ENCODE results near the gene SMAD6. TPM values are rescaled to one million over a fixed set of nuclear protein-coding genes. Genes with fewer than 3 reads are reported as not detected.
A peak's percentile ranks its signal among the peaks of the same experiment; 100 is the strongest.

SMAD6 gene
- total RNA-seq, 1 donor from 2014 or later, result 20.3 TPM

DNA sequence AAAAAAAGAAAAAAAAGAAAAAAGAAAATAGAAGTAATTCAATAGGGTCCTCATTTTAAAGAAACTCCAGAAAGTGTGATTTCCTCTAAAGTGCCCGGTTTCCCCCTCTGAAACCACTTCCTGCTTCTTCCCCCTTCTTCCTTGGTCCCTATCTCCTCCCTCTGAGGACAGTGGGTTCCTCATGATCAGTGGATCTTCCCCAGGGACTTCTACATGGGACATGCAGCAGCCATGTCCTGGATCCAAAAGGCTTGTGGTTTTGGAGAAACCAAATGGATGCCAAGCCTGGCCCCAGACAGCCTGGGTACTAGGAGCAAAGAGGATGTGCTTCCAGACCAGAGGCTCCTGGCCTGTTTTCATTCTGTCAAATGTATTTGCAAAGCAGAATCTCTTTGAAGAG is 26.6 kb upstream of the SMAD6 start:
- DNase-seq, result no peak
- Histone ChIP-seq H3K4me3 (no peak overlapping the region), H3K36me3 (no peaks in the 10 kb centered on the region), H3K9me3 (replicated peaks) (no peaks in the 10 kb centered on the region), H3K27me3 (ENCODE audit: low read depth) (no peaks in the 10 kb centered on the region), H3K27ac (replicated peaks) (no peak overlapping the region), H3K4me1 (peaks cover 31% of the 10 kb centered on the region)
- intact Hi-C loops (cut with micrococcal nuclease), result no loop called here
- TF ChIP-seq, protein P1, sequence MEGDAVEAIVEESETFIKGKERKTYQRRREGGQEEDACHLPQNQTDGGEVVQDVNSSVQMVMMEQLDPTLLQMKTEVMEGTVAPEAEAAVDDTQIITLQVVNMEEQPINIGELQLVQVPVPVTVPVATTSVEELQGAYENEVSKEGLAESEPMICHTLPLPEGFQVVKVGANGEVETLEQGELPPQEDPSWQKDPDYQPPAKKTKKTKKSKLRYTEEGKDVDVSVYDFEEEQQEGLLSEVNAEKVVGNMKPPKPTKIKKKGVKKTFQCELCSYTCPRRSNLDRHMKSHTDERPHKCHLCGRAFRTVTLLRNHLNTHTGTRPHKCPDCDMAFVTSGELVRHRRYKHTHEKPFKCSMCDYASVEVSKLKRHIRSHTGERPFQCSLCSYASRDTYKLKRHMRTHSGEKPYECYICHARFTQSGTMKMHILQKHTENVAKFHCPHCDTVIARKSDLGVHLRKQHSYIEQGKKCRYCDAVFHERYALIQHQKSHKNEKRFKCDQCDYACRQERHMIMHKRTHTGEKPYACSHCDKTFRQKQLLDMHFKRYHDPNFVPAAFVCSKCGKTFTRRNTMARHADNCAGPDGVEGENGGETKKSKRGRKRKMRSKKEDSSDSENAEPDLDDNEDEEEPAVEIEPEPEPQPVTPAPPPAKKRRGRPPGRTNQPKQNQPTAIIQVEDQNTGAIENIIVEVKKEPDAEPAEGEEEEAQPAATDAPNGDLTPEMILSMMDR (IDR thresholded peaks at IDR 0.05; ENCODE audit: borderline replicate concordance), result no peak

DNA sequence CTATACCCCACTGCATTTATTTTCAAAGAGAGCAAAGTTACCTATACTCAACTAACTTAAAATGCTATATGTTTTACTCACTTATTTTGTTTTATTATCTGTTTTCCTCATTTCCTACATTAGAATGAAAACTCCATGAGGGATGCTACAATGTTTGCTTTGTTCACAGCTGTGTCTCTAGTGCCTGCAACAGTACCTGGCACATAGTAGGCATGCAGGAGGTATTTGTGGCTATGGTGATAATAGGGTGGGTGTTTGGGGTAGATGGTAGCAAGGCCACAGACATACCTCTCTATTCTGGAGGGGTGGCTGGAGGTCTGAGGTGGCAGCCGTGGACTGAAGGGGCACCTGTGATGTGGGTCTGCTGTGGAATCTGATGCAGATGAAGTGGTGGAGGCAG is 24.7 kb upstream of the SMAD6 start:
- no peak for DNase-seq
- TF ChIP-seq, protein P1 (IDR thresholded peaks at IDR 0.05; ENCODE audit: borderline replicate concordance), result no peak
- Histone ChIP-seq H3K27ac (replicated peaks) (no peak overlapping the region), H3K4me3 (no peak overlapping the region), H3K36me3 (no peaks in the 10 kb centered on the region), H3K27me3 (ENCODE audit: low read depth) (no peaks in the 10 kb centered on the region), H3K9me3 (replicated peaks) (peaks cover 12% of the 10 kb centered on the region), H3K4me1 (peaks cover 34% of the 10 kb centered on the region)
- intact Hi-C loops (cut with micrococcal nuclease), result no loop called here

DNA sequence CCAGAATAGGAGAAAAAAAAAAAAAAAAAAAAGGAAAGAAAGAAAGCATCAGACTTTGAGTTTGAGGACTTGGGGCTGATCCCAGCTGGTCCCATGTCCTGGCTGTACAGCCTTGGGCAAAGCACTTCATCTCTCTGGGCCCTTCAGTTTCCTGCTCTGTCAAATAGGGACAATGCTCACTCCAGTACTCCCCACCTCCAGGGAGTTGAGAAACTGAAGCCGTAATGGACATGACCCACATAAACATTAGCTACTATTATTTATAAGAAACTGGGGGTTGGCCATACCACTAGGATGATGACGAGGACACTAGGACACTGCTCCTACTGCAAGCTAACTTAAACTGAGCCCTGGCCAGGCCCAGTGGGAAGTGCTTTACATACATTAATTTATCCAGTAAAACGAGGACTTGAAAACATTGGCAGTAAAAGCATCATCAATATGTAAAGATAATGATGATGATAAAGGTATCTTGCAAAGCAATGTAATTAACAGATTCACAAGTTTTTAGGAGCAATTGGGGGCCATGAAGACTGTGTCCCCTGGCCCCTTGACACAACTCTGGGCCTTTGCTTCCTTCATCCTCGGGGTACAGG is 22.9 kb upstream of the SMAD6 start:
- H3K4me1 ChIP-seq, result peaks cover 34% of the 10 kb centered on the region
- intact Hi-C loops (cut with micrococcal nuclease), result no loop called here

DNA sequence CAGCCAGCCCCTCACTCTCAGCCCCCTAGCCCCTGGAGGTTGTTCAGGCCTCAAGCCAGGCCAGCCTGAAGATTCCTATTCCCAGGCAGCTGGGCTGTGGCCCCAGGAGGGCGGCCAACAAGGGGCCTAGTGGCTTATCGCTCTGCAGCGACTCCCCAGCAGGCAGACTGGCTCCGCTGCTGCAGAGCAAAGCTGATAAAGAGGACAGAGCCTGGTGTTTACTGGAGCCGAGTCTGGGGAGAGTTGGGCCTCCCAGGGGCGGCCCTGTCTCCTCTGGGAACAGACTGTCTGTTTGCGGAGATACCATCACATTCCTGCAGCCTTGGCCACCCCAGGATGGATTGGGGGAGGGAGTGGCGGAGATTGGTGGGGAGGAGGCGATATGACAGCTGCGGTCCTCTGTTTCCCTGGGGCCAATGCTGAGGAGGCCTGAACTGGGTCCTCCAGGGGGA is 22.4 kb upstream of the SMAD6 start:
- DNase-seq, result peak; percentile 52
- peaks cover 18% of the 10 kb centered on the region for H3K9me3 ChIP-seq (replicated peaks)
- peak overlapping the region; percentile 79 for H3K27ac ChIP-seq (replicated peaks)
- H3K36me3 ChIP-seq, result no peaks in the 10 kb centered on the region
- intact Hi-C loops (cut with micrococcal nuclease), result no loop called here
- peaks cover 34% of the 10 kb centered on the region for H3K4me1 ChIP-seq
- H3K27me3 ChIP-seq (ENCODE audit: low read depth), result no peaks in the 10 kb centered on the region
- TF ChIP-seq, protein P1 (IDR thresholded peaks at IDR 0.05; ENCODE audit: borderline replicate concordance), result no peak
- H3K4me3 ChIP-seq, result no peak overlapping the region

More for the DNA sequence above, 22.9 kb upstream of the SMAD6 start:
- TF ChIP-seq, protein P1 (IDR thresholded peaks at IDR 0.05; ENCODE audit: borderline replicate concordance), result no peak
- no peaks in the 10 kb centered on the region for H3K27me3 ChIP-seq (ENCODE audit: low read depth)
- DNase-seq, result no peak
- peak overlapping the region; percentile 79 for H3K27ac ChIP-seq (replicated peaks)
- no peaks in the 10 kb centered on the region for H3K36me3 ChIP-seq
- peaks cover 18% of the 10 kb centered on the region for H3K9me3 ChIP-seq (replicated peaks)
- H3K4me3 ChIP-seq, result no peak overlapping the region

DNA sequence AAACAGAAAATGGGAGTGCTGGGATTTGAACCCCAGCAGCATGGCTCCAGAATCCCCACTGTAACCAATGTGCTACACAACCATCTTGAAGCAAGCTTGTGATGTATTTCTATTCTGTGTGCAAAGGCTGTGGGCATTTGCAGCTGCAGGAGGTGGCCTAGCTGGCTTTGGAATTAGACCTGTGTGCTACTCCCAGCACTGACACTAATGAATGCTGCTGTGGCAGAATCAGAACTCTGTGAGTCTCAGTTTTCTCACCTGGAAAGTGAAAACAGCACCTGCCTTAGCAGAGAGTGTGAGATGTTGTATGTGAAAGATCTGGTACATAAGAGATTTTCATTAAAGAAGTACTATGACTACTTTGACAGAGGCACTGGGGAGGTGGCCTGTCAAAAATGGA is 21.5 kb upstream of the SMAD6 start:
- Histone ChIP-seq H3K9me3 (replicated peaks) (peaks cover 18% of the 10 kb centered on the region), H3K4me3 (no peak overlapping the region), H3K36me3 (no peaks in the 10 kb centered on the region), H3K27me3 (ENCODE audit: low read depth) (no peaks in the 10 kb centered on the region), H3K4me1 (peaks cover 34% of the 10 kb centered on the region), H3K27ac (replicated peaks) (peak overlapping the region; percentile 79)
- DNase-seq, result no peak
- TF ChIP-seq, protein P1 (IDR thresholded peaks at IDR 0.05; ENCODE audit: borderline replicate concordance), result no peak
- intact Hi-C loops (cut with micrococcal nuclease), result no loop called here
